GM10847 (cell line): ENCODE results near the gene LRCH1.

Experiments
- POLR2A ChIP-seq: IDR thresholded peaks from 2 replicates; pipeline ENCODE4 v1.6.1; 2011; ENCODE audit not compliant: insufficient read length; ENCODE audit errors: extremely low read depth

The LRCH1 gene

DNA sequence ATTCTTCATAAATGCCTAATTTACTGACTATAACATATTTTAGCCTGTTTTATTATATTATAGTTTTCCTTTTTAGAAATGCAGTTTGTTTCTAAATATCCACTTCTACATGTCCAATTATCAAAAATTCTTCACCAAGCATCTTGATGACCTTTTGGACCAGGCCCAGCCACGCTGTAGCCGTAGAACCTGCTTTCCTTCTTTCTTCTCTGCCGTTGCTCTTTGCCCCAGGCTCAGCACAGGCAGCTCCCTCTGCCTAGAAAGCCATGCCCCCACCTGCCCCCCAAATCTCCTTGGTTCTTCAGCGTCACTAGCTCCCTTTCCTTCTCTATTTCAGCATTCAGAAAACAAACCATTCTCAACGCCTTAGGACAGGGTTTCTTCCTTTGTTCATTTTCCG is 178.6 kb downstream of the LRCH1 start:
- no peak for TF ChIP-seq POLR2A

DNA sequence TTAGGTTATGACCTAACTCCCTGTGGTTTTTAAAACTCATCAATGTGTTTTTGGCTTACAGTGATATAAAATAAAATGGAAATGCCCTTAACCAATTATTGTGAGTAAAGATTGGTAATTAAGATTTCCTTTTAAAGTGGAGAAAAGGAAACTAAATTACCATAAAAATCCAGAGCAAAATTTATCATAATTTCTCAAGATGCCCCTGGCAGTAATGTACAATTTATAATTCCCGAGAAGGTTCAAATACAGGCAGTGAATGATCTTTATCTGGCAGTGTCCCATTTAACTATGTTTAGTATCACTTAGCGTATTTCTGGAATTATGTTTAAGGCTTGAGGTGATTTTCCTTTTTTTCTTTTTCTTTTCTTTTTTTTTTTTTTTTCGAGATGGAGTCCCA is 182.5 kb downstream of the LRCH1 start:
- no peak for TF ChIP-seq POLR2A

DNA sequence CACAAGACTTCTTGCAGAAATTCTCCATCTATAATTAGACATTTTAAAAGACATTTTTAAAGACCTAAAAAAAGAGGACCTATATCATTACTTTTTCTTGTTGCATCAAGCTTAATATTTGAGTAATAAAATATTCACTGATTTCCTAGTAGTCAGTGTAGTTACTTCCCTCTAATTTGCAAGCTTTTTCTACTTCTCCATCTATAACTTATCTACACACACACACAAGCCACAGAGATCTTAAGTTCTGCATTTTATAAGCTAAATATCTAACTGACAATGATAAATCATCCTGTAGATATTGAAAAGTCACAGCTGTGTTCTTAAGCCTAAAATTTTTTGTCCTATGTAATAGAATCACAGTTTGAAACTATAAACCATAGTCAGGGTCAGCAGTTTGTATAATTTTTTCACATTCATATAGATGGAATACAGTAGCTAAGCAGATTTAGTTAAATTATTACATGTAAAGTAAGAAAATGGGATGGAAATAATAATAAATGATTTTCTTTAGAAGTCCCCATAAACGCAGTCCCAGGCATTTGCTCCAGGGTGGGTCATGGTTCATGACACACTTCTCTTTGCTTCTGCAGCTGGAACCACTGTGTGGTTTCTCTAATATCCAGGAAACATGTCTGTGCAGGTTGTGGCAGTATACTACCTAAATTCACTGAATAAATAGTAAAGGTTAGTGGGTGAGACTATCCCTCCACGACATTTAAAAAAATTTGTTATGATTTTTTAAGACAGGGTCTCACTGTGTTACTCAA is 183.8 kb downstream of the LRCH1 start:
- TF ChIP-seq POLR2A: no peak

DNA sequence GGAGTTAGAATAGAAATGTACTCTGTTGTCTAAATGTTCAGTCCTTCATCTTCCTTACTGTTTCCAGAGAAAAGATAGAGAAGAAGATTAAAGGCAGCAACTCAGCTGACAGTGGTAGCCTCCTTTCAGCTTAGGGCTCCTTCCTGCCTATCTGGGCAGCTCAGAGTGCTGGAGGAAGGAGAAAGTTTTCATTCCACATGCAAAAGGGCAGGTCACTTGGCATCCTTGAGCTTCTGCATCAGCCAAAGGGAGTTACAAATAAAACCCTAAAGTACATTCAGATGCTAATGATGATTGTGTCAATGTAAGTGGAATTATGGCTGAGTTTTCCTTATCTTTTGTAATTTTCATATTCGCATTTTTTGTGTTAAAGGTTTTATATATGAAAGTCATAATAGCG is 185.1 kb downstream of the LRCH1 start:
- no peak for TF ChIP-seq POLR2A

DNA sequence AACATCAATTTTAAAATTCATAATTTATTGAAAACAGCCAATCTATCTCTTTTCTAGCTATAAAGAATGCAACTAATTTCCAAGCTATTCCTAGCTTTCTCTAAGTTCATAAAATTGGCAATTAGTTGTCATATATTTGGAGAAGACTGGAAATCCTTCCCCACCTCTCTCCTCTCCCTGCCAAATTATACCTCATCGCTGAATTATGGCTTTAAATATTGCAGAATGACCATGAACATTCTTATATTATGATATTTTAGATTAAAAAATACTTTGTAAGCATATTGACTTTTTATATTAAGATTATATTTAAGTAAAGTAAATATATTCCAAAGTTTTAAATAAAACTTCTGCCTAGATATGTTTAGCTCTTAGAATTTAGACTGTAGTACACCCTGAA is 185.8 kb downstream of the LRCH1 start:
- no peak for TF ChIP-seq POLR2A

DNA sequence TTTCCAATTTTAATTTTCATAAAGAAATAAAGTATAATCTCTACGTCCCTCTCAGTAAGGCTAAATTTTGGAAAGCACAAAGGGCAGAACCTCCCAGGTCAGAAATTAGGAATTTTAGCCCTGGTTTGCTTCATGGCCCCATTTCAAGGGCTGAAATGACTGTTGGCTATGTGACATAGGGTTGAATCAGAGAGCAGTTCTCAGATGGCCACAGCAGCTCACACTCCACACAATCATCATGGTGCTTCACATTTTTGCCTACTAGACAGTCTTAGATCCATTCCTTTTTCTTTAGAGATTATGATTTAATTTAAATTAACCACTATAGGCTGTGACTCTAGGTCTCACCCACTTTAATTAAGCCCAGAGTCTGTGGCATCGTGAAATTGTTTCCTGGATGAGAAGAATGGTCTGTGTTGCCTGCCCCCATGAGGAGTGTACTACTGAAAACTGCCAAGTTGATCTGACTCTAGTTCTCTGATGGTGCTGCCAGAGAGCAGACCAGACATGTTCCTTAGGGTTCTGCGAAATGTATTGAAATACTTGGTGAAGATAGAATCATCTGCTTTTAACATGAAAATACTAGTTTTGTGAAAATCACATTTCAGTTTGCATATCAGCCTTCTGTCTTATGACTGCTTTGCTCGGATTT is 186.6 kb downstream of the LRCH1 start:
- TF ChIP-seq POLR2A: no peak

DNA sequence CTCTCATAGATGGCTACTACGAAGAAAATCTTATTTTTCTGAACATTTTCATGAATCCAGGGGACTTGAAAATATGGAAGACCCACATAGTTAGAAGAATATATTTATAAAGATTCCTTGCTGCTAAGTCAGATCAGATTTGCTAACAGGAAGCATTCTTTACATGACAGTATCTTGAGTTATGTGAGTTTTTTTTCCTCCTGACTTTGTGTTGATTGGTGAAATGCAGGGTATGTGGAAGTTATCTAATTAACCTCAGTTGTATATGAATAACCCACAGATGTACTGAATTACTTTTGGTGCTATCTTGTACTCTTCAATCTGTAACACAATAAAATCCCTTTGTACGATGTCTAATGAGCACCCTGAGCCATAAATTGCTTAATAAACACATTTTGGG is 190.2 kb downstream of the LRCH1 start:
- TF ChIP-seq POLR2A: no peak

DNA sequence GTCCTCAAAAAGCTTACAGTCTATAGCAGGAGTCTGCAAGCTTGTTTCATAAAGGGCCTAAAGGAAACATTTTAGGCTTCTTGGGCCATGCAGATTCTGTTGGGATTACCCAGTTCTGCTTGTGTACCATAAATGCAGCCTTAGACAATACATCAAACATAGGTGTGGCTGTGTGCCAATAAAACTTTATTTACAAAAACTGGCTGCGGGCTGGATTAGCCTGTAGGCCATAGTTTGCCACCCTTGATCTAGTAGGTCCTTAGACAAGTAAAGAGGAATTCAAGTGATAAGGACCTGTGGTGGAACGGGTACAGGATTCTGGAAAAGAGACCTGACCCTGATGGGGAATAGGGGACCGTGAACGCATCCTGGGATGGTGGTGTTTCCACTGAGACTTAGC is 192.1 kb downstream of the LRCH1 start:
- TF ChIP-seq POLR2A: no peak

DNA sequence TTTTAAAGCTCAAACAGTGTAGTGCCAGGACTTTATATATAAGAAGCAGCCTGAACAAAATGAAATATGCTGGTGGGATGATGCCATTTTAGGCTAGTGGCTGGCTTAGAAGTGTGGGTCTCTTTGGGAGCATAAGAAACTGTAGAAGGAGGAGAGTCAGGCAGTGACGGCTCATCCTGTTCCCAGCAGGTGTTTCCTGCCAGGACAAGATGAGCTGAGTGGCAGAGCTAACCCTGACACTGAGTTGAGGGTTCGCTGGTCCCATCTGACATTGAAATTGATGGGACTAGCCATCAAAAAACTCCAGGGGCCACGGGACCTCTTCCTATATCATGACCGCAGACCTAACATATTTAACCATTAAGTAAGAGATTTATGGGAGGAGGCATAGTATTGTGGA is 192.7 kb downstream of the LRCH1 start:
- TF ChIP-seq POLR2A: no peak

DNA sequence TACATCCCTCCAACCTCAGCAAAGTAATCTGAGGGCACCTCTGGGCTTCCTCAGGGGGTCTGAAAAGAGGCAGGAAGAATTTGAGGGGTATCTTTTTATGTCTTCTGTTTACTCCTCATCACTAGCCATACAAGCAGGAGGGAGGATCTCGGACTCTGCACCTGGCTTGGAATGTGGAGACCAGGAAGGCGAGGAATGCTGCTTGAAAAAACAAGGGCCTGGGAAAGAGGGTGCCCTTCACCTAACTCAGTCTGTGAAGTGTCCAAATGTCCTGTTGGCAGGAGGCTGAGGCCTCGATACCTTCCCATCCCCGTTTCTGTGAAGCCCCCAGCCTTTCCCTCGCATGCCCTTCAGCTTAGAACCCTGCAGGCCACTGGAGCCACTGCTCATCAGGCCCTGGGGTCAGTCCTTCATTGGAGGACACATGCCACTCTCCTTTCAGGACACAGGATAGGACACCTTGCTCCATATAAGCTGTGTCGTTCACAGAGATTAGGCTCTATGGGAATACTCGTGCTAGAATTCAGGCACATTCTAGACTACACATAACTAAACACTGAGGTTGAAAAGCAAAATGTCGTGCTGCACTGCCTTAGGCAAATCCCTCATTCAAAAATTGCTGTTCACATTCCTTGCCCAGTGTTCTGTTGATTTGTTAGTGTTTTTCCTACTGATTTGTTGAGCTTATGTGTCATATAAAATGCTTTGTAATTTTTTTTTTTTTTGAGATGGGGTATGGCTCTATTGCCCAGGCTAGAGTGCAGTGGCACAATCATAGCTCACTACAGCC is 194.3 kb downstream of the LRCH1 start:
- TF ChIP-seq POLR2A: no peak

DNA sequence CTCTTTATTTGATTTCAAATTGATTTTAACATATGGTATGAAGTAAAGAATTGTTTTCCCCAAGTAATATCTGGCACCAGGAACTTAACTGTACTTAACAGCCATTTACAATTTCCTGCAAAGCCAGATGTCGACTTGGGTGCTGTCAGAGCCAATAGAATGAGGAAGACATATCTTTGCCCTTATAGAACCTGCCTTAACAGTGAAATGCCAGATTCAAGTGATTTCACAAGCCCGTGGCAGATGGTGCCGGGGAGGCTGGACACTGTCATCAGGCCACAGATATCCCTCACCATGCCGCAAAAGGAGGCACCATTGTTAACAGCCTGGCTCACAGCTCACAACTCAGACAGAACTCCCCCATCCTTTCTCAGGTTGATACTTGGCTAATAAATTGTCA is 195.3 kb downstream of the LRCH1 start:
- TF ChIP-seq POLR2A: no peak

DNA sequence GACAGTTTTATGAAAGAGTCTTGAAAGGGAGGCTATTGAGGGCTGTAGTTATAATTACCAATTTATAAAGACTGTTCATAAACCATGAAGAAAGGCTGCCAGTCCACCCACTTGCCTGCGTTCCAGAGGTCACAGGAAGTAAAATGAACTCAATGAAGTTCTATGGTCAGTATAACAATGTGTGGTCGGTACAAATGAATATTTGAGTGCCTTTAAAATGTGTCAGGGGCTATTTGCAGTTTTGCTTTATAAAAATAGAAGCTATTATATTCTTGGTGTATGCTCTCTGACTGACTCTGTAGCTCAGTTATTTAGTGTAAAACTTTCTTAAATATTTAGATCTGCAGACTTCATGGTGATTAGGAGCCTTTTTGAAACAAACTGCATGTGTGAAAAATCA is 197.0 kb downstream of the LRCH1 start:
- TF ChIP-seq POLR2A: no peak

DNA sequence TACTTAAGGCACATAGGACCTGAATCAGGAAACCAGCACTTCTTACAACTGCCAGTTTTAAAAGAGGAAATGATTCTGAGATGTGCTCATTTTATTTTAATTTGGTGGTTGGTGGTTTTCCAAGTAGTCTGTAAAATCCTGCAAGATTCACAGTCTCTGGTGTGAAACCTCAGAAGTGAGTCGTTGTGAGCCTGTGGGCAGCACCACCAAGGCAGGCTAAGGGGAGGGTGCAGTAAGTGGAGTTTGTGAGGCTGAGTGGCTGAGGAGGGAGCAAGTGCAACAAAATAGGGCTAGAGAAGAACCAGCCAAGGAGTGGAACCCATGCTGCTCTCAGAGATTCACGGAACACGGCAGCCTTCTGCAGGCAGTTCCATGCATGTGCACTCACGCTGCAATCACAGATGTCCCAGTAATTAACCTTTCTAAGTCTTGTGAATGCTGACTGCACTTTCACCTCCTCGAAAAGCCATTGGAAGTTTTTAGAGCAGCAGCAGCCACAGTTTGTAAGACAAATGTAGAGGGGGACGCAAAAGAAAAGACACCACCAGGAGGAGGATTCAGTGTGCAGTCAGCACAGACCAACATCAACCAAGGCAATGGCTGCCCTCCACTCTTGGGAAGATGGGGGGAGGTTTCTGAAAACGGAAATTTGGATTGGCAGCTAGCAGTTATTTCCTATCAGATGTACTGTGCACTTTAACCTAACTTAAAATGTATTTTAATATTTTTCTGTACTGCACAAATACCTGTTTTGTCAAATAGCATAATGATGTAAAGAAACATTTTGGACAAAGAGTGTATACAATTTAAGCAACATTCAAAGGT is 199.1 kb downstream of the LRCH1 start:
- no peak for TF ChIP-seq POLR2A

DNA sequence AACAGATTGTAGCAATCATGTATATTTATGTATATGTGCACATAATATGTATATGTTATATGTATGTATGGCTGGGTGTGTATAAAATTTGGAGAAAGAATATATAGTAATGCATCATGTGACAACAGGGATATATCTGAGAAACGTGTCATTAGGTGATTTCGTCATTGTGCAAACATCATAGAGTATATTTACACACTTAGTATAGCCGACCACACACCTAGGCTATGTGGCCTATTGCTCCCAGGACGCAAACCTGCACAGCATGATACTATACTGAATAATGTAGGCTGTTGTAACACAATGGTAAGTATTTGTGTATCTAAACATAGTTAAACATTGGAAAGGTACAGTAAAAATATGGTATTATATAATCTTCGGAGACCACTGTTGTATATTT is 200.2 kb downstream of the LRCH1 start:
- TF ChIP-seq POLR2A: no peak

DNA sequence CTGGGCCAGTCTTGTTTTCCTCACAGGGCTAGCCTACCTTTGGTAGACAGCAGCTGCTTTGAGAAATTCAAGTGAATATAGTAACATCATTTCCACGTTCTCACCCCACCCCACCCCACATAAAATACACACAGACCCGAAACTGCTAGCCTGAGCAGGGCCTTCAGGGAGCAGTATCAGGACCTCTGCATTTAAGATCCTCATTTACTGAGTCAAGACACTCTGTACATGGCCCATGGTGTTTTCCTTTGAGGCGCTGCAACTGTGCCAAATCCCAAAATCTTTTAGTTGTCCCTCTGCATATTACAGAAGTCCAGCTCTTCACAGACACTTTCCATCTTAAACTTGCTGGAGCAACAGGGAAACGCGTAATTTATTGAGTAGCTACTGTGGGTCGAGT is 200.9 kb downstream of the LRCH1 start:
- no peak for TF ChIP-seq POLR2A
